Peyer's patch (tissue), 4 donors: Measurements from ENCODE around the gene CCDC167. TPM values are rescaled to one million over a fixed set of nuclear protein-coding genes. Genes with fewer than 3 reads are reported as not detected.
A peak's percentile ranks its signal among the peaks of the same experiment; 100 is the strongest.

ENCODE experiments used
- DNase-seq, 3 donors: peaks; one replicate each; pipeline ENCODE4 v3.0.0-alpha.2; 2017 to 2019
- H3K27ac ChIP-seq, 4 donors: fragments of 200-600 bp; sonication (generic); one replicate each; pipeline ENCODE4 v1.5.1; 2016 to 2019
- H3K27me3 ChIP-seq, 2 donors: fragments of 200-600 bp; sonication (generic); one replicate each; pipeline ENCODE4 v1.5.1; 2019
- H3K36me3 ChIP-seq, 3 donors: fragments of 200-600 bp; sonication (generic); one replicate each; pipeline ENCODE4 v1.5.1; 2016 to 2019
- H3K4me1 ChIP-seq, 4 donors: fragments of 200-600 bp; sonication (generic); one replicate each; pipeline ENCODE4 v1.5.1; 2016 to 2019
- H3K4me3 ChIP-seq, 4 donors: fragments of 200-600 bp; sonication (generic); 1 replicate in 3 of 4; 2 replicates in 1 of 4; pipeline ENCODE4 v1.5.1; 2016 to 2019; ENCODE audit warnings: mild to moderate bottlenecking in 1 of 4
- H3K9me3 ChIP-seq, 4 donors: fragments of 200-600 bp; sonication (generic); one replicate each; pipeline ENCODE4 v1.5.1; 2016 to 2019; ENCODE audit warnings: mild to moderate bottlenecking in 1 of 4
- POLR2A ChIP-seq, 2 donors: fragments of 450-650 bp; IDR thresholded peaks; one replicate each; pipeline ENCODE4 v1.5.1; 2017; ENCODE audit warnings: antibody characterized with exemption in 2 of 2, mild to moderate bottlenecking in 2 of 2, moderate library complexity in 2 of 2
- total RNA-seq, 4 donors: library from RNA; depleted of rRNA; stranded (reverse); fragments of >200 nt; gene quantifications; one replicate each; pipeline ENCODE4 v1.1.0, GENCODE V29; 2016
- TF ChIP-seq, protein P1 (sequence below), 6 experiments: fragments of 450-650 bp in 4 of 6; fragments of 200-600 bp in 2 of 6; sonication (generic) in 1 of 6; IDR thresholded peaks; one replicate each; pipeline ENCODE4 v1.5.1; 2017 to 2019; ENCODE audit warnings: antibody characterized with exemption in 6 of 6, mild to moderate bottlenecking in 3 of 6, moderate library complexity in 1 of 6

Gene CCDC167
- 10 to 100 TPM in 3 of 4 donors, 1 to 10 TPM in 1; 8.0 to 28.1 (median 19.3) TPM for total RNA-seq

DNA sequence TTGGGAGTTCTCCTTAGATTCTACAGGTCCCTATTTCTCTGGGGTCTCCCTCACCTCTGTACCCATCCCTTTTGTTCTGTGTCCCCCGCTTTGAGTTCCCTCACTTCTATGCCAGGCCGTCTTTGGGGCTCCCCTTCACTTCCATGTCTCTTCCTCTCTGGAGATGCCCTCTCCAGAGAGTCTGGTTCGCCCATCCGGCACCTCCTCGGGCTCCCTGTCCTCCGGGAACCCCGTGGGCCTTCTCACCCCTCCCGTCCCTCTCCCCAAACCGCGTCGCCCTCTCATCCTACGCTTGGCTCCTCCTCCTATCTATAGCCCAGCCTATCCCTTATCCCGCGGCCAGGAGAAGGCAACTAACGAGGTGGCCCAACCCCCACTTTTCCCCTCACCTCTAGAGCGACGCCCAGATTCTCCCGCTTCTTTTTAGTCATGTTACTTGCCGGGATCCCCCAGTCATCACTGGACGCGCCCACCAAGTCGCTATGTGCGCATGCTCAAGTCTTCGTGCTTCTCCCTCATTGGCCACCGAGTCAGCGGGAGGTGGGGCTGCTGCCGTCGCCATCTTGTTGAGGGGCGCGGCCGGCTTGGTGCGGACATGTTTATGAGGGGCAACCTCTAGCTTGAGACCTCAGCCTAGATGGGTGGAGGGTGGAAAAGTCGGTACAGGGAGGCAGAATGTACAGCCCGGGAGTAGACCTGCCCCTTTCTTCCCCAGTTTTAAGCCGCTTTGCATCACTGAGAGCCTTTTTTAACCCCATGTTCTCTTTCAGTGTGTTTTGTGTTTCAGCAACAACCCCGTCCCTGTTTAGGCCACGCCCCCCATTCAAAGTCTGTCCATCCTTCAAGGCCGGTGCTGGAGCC, at the start of gene CCDC167:
TSS of gene CCDC167 (minus strand) at position 461 of the 861 bp plus-strand sequence. CDS start at position 431, 30 bp downstream.
- H3K27me3 ChIP-seq = no peaks in the 10 kb centered on the region
- no peaks in the 10 kb centered on the region for H3K36me3 ChIP-seq
- H3K27ac ChIP-seq = peak within 1 kb of the TSS in 3 of 4 donors; percentile 20 to 75 (median 51)
- peak within 1 kb of the TSS; percentile 67 to 70 (median 68) for H3K4me3 ChIP-seq
- TF ChIP-seq POLR2A (IDR thresholded peaks at IDR 0.05) = peak in 1 of 2 donors; percentile 18
- TF ChIP-seq, protein P1, sequence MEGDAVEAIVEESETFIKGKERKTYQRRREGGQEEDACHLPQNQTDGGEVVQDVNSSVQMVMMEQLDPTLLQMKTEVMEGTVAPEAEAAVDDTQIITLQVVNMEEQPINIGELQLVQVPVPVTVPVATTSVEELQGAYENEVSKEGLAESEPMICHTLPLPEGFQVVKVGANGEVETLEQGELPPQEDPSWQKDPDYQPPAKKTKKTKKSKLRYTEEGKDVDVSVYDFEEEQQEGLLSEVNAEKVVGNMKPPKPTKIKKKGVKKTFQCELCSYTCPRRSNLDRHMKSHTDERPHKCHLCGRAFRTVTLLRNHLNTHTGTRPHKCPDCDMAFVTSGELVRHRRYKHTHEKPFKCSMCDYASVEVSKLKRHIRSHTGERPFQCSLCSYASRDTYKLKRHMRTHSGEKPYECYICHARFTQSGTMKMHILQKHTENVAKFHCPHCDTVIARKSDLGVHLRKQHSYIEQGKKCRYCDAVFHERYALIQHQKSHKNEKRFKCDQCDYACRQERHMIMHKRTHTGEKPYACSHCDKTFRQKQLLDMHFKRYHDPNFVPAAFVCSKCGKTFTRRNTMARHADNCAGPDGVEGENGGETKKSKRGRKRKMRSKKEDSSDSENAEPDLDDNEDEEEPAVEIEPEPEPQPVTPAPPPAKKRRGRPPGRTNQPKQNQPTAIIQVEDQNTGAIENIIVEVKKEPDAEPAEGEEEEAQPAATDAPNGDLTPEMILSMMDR (IDR thresholded peaks at IDR 0.05) = no peak
- no peaks in the 10 kb centered on the region for H3K9me3 ChIP-seq
- peaks cover 0 to 6% (median 5%) of the 10 kb centered on the region in 4 donors for H3K4me1 ChIP-seq
- DNase-seq = peak; percentile 91 to 97 (median 97)

DNA sequence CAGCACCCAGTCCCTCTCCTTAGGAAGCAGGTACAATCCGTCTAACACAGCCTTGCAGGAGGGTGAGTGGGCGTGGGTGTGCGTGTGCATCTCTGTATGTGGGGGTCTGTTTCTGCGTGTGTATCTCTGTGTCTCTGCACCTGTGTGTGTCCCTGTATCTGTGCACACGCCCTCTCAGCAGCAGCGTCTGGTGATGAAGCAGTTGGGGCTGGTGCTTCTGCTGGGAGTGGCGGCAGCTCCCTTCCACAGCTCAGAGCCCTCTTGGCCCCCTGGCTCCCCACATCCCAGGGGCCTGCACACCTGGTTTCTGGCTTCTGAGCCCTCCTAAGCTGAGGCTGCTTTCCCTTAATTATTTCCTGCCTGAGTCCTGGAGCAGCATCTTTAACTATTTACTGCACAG, 49.5 kb upstream of the CCDC167 start:
- Histone ChIP-seq H3K4me3 (no peak overlapping the region), H3K4me1 (peaks cover 0 to 12% (median 3%) of the 10 kb centered on the region in 4 donors)
- no peak for TF ChIP-seq POLR2A (IDR thresholded peaks at IDR 0.05)

DNA sequence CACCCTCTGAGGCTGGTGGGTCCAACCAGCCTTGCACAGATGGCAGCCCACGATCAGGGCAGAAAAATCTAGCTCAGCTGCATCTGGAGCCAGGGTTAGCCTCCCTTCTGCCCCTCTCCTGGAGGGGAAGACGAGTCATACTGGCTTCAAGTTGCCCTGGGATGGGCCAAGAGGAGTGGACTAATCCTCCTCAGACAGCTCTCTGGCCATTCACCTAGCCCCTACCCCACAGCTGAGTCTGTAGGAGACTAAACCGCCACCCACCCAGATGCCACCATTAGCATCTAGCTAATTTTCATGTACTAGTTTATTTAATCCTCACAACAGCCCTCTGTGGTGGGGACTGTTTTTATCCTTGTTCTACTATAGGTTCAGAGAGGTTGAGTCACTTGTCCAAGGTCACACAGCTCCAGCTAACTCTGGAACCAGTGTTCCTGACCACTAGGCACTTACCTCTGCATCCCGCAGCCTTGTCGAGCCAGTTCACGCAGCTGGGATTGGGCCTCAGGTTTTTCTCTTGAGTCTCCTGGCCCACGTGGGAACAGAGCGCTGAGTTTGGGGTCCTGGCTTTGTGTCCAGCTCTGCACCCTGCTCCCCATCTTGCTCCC, 48.5 kb upstream of the CCDC167 start:
- H3K4me1 ChIP-seq = peaks cover 0 to 12% (median 3%) of the 10 kb centered on the region in 4 donors
- no peaks in the 10 kb centered on the region for H3K27me3 ChIP-seq
- H3K36me3 ChIP-seq = no peaks in the 10 kb centered on the region
- TF ChIP-seq, protein P1 (IDR thresholded peaks at IDR 0.05) = no peak
- TF ChIP-seq POLR2A (IDR thresholded peaks at IDR 0.05) = no peak
- no peak for DNase-seq
- peak overlapping the region in 3 of 4 donors; percentile 4 to 64 (median 57) for H3K27ac ChIP-seq
- no peak overlapping the region for H3K4me3 ChIP-seq
- H3K9me3 ChIP-seq = no peaks in the 10 kb centered on the region

More for the DNA sequence above, 49.5 kb upstream of the CCDC167 start:
- DNase-seq = no peak
- no peaks in the 10 kb centered on the region for H3K36me3 ChIP-seq
- H3K27ac ChIP-seq = peak overlapping the region in 1 of 4 donors; percentile 40
- H3K27me3 ChIP-seq = no peaks in the 10 kb centered on the region
- H3K9me3 ChIP-seq = no peaks in the 10 kb centered on the region

GRCh38 chr6:37547564-37548061, 47.9 kb upstream of the CCDC167 start:
- no peak for TF ChIP-seq POLR2A (IDR thresholded peaks at IDR 0.05)
- TF ChIP-seq, protein P1 (IDR thresholded peaks at IDR 0.05) = no peak
- H3K4me3 ChIP-seq = no peak overlapping the region
- DNase-seq = peak in 2 of 3 donors; percentile 50 to 76
- peak overlapping the region in 3 of 4 donors; percentile 4 to 64 (median 57) for H3K27ac ChIP-seq
- no peaks in the 10 kb centered on the region for H3K9me3 ChIP-seq
- H3K36me3 ChIP-seq = no peaks in the 10 kb centered on the region
- peaks cover 0 to 12% (median 3%) of the 10 kb centered on the region in 4 donors for H3K4me1 ChIP-seq
- no peaks in the 10 kb centered on the region for H3K27me3 ChIP-seq

- H3K27me3 ChIP-seq = no peaks in the 10 kb centered on the region
- DNase-seq = no peak
- TF ChIP-seq, protein P1 (IDR thresholded peaks at IDR 0.05) = no peak
- TF ChIP-seq POLR2A (IDR thresholded peaks at IDR 0.05) = no peak
- H3K4me3 ChIP-seq = no peak overlapping the region
- H3K9me3 ChIP-seq = no peaks in the 10 kb centered on the region
- H3K36me3 ChIP-seq = no peaks in the 10 kb centered on the region
- H3K27ac ChIP-seq = no peak overlapping the region
- peaks cover 0 to 12% (median 1%) of the 10 kb centered on the region in 4 donors for H3K4me1 ChIP-seq
Measured at GRCh38 chr6:37546141-37546871, 46.6 kb upstream of the CCDC167 start.
